Measurements from ENCODE around the gene GABRG3. TPM values are rescaled to one million over a fixed set of nuclear protein-coding genes. Genes with fewer than 3 reads are reported as not detected.

Gene GABRG3
- total and polyA plus RNA-seq, 2 donors (not counting 3 experiments of a cell fraction or from before 2014, with no cell fraction given), result not detected

GRCh38 chr15:27238707-27239423 lies 267.9 kb downstream of the GABRG3 start:
- Histone ChIP-seq H4K20me1 (replicated peaks; ENCODE audit: control insufficient read depth, extremely low read depth, insufficient read depth, low read length) (no peaks in the 10 kb centered on the region), H3K4me1 (ENCODE audit: control insufficient read depth, extremely low read depth, insufficient read depth, low read length) (no peaks in the 10 kb centered on the region), H3K79me2 (ENCODE audit: control insufficient read depth, insufficient read depth, low read length) (no peaks in the 10 kb centered on the region), H3K36me3 (ENCODE audit: control insufficient read depth in 2 of 2, extremely low read depth in 1 of 2, insufficient read depth in 2 of 2, low read length in 2 of 2) (no peaks in the 10 kb centered on the region), H3K4me2 (ENCODE audit: insufficient read depth, low read length) (no peak overlapping the region), H3K27ac (ENCODE audit: insufficient read depth, low read depth, low read length) (no peak overlapping the region), H3K27me3 (ENCODE audit: control insufficient read depth in 2 of 2, insufficient read depth in 2 of 2, low read length in 2 of 2) (no peaks in the 10 kb centered on the region), H2AFZ (ENCODE audit: low read depth, low read length) (no peak overlapping the region), H3K9me1 (replicated peaks; ENCODE audit: control insufficient read depth, extremely low read depth, insufficient read depth, low read length) (no peaks in the 10 kb centered on the region), H3K9me3 (replicated peaks; ENCODE audit: control insufficient read depth, insufficient read depth, low read length) (no peaks in the 10 kb centered on the region), H3K4me3 (replicated peaks in 1 of 3; ENCODE audit: insufficient read depth in 1 of 3, low read depth in 1 of 3, low read length in 3 of 3) (no peak overlapping the region), H3K9ac (replicated peaks; ENCODE audit: extremely low read depth, insufficient read depth, low read length) (no peak overlapping the region)
- ChIA-PET CTCF (no interaction called here), POLR2A (no interaction called here)
- BruUV-seq (replicated peaks), result no TSS peak
- no peak for TF ChIP-seq MAX (IDR thresholded peaks at IDR 0.05; ENCODE audit: insufficient read depth, insufficient read length)
- no peak for DNase-seq (ENCODE audit: low read depth, low spot score)
- dilution Hi-C loops (cut with MboI; ENCODE audit: extremely low pct_ligation_motif_present, low sequenced_read_pairs) (no loop called here), intact Hi-C loops (cut with micrococcal nuclease) (no loop called here)
- FAIRE-seq, result no peak

- dilution Hi-C loops (cut with MboI; ENCODE audit: extremely low pct_ligation_motif_present, low sequenced_read_pairs), result no loop called here
- no peaks in the 10 kb centered on the region for H3K4me1 ChIP-seq (ENCODE audit: control insufficient read depth, extremely low read depth, insufficient read depth, low read length)
- H3K27ac ChIP-seq (ENCODE audit: insufficient read depth, low read depth, low read length), result no peak overlapping the region
- H3K4me3 ChIP-seq (replicated peaks in 1 of 3; ENCODE audit: insufficient read depth in 1 of 3, low read depth in 1 of 3, low read length in 3 of 3), result no peak overlapping the region
- H3K9ac ChIP-seq (replicated peaks; ENCODE audit: extremely low read depth, insufficient read depth, low read length), result no peak overlapping the region
- no peak for TF ChIP-seq POLR2A (IDR thresholded peaks at IDR 0.05; ENCODE audit: low read depth, low read length)
- TF ChIP-seq POLR2AphosphoS5 (IDR thresholded peaks at IDR 0.05; ENCODE audit: insufficient read depth, low read depth, low read length), result no peak
- no peak for TF ChIP-seq FOS (IDR thresholded peaks at IDR 0.05; ENCODE audit: borderline replicate concordance, insufficient read depth, low read length)
- TF ChIP-seq EZH2 (IDR thresholded peaks at IDR 0.05; ENCODE audit: borderline replicate concordance, low read depth, low read length, severe bottlenecking), result no peak
- TF ChIP-seq MYC (IDR thresholded peaks at IDR 0.05; ENCODE audit: low read depth, low read length), result no peak
- TF ChIP-seq CTCF (IDR thresholded peaks at IDR 0.05; ENCODE audit: extremely low read depth in 1 of 2, insufficient read depth in 1 of 2, low read depth in 1 of 2, low read length in 2 of 2), result no peak
- TF ChIP-seq MAX (IDR thresholded peaks at IDR 0.05; ENCODE audit: insufficient read depth, insufficient read length), result no peak
- TF ChIP-seq JUN (IDR thresholded peaks at IDR 0.05; ENCODE audit: borderline replicate concordance, insufficient read depth, insufficient read length, low read depth), result no peak
- no peak for TF ChIP-seq GATA2 (IDR thresholded peaks at IDR 0.05; ENCODE audit: insufficient read depth, insufficient read length, low read depth, low read length)
- H3K9me1 ChIP-seq (replicated peaks; ENCODE audit: control insufficient read depth, extremely low read depth, insufficient read depth, low read length), result no peaks in the 10 kb centered on the region
- DNase-seq (ENCODE audit: low read depth, low spot score) (no peak), FAIRE-seq (no peak)
- no peaks in the 10 kb centered on the region for H4K20me1 ChIP-seq (replicated peaks; ENCODE audit: control insufficient read depth, extremely low read depth, insufficient read depth, low read length)
- H3K36me3 ChIP-seq (ENCODE audit: control insufficient read depth in 2 of 2, extremely low read depth in 1 of 2, insufficient read depth in 2 of 2, low read length in 2 of 2), result no peaks in the 10 kb centered on the region
- H3K27me3 ChIP-seq (ENCODE audit: control insufficient read depth in 2 of 2, insufficient read depth in 2 of 2, low read length in 2 of 2), result no peaks in the 10 kb centered on the region
- no peak overlapping the region for H3K4me2 ChIP-seq (ENCODE audit: insufficient read depth, low read length)
- H3K9me3 ChIP-seq (replicated peaks; ENCODE audit: control insufficient read depth, insufficient read depth, low read length), result no peaks in the 10 kb centered on the region
- POLR2A ChIA-PET, result no interaction called here
- H3K79me2 ChIP-seq (ENCODE audit: control insufficient read depth, insufficient read depth, low read length), result no peaks in the 10 kb centered on the region
- BruUV-seq (replicated peaks), result no TSS peak
- intact Hi-C loops (cut with micrococcal nuclease), result no loop called here
- CTCF ChIA-PET, result no interaction called here
- no peak overlapping the region for H2AFZ ChIP-seq (ENCODE audit: low read depth, low read length)
Observed at GRCh38 chr15:27241943-27242342, 271.0 kb downstream of the GABRG3 start.

All from endothelial cell of umbilical vein (primary cell).